Right lobe of liver (tissue), 4 donors: ENCODE data around the gene SHC3.

Experiments used
- POLR2A ChIP-seq: fragments of 450-650 bp; IDR thresholded peaks from one replicate; pipeline ENCODE4 v1.6.1; 2017; ENCODE audit warnings: antibody characterized with exemption, mild to moderate bottlenecking
- TF ChIP-seq, protein P1 (sequence below), 4 donors: fragments of 200-600 bp in 3 of 4; fragments of 450-650 bp in 1 of 4; IDR thresholded peaks; one replicate each; pipeline versions ENCODE4 v1.5.1 to v1.8.0; 2016 to 2022; ENCODE audit warnings: antibody characterized with exemption in 4 of 4, mild to moderate bottlenecking in 2 of 4
- donor health status: DM: no; HTN: no; CAD: no.
- donor health status: DM: no; HTN: no; CAD: no.
- donor health status: DM: no; HTN: yes; CAD: no.

DNA sequence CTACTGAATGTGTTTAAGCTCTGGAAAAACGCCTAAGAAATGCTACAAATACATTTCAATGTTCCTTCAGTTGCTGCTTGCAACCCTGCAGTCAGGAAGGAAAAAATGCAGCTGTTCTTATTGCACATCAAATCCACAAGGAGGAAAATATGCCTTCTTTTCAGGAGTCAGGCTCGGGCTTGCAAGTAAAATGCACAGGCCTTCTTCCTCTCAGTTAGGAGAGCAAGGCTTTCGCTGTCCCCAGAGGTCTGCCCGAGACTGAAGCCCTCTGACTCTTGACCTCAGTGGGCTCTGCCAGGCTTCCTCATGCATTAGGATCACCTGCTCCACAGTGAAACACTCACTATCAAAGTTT is 899 bp upstream of the SHC3 start:
- TF ChIP-seq, protein P1, sequence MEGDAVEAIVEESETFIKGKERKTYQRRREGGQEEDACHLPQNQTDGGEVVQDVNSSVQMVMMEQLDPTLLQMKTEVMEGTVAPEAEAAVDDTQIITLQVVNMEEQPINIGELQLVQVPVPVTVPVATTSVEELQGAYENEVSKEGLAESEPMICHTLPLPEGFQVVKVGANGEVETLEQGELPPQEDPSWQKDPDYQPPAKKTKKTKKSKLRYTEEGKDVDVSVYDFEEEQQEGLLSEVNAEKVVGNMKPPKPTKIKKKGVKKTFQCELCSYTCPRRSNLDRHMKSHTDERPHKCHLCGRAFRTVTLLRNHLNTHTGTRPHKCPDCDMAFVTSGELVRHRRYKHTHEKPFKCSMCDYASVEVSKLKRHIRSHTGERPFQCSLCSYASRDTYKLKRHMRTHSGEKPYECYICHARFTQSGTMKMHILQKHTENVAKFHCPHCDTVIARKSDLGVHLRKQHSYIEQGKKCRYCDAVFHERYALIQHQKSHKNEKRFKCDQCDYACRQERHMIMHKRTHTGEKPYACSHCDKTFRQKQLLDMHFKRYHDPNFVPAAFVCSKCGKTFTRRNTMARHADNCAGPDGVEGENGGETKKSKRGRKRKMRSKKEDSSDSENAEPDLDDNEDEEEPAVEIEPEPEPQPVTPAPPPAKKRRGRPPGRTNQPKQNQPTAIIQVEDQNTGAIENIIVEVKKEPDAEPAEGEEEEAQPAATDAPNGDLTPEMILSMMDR (IDR thresholded peaks at IDR 0.05) = no peak
- no peak for TF ChIP-seq POLR2A
